EL (cell line): ENCODE measurements around the gene TMEM248.
A peak's percentile ranks its signal among the peaks of the same experiment; 100 is the strongest.
"Not testable (repeated sequence)": the region's sequence is repeated elsewhere in the genome, so short reads cannot be mapped to it uniquely, and the experiment has no call there.

Experiments used
- DNase-seq: peaks from one replicate; pipeline ENCODE4 v3.0.0-alpha.2; 2016

TMEM248 gene

DNA sequence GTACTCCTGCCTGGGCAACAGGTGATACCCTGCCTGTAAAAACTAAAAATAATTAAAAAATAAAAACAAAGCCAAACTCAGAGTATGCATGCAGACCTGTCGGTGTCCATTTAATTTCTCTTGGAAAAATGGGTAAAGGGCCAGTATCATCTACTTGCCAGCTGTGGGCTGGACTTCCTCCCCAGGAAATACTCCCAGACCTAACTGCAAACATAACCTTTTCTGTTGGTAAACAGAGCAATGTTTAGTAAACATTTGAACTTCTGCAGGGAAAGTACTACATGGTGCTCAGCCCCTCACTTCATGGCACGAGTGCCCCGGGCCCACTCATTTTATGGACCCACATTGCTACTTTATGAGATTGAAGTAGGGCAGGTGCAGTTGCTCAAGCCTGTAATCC, 10.2 kb upstream of the TMEM248 start:
- DNase-seq = no peak

DNA sequence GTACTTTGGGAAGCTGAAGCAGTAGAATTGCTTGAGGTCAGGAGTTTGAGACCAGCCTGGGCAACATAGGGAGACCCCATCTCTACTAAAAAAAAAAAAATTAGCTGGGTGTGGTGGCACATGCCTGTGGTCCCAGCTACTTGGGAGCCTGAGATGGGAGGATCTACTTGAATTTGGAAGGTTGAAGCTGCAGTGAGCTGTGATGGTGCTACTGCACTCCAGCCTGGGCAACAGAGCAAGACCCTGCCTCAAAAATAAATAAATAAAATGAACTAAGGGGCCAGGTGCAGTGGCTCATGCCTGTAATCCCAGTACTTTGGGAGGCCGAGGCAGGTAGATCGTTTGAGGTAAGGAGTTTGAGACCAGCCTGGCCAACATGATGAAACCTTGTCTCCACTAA, 9.8 kb upstream of the TMEM248 start:
- not testable (repeated sequence) for DNase-seq

DNA sequence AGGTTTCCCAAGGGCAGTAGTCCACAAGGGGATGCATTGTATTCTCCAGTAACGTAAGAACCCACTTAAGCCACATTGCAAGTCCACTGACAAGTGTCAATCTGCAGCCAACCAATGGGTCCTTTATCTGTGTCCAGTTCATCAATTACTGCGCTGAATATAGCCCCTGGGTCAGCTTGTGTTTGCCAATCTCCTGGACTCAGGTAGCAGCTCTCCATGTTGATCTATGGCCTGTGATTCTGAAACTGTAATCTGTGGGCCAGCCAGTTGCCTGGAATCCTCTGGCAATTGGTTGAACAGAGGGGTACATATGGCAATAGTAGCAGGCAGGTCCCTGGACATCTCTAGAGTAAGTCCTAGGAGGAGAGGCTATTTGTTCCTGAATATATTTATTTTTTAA, 8.8 kb upstream of the TMEM248 start:
- DNase-seq = no peak

DNA sequence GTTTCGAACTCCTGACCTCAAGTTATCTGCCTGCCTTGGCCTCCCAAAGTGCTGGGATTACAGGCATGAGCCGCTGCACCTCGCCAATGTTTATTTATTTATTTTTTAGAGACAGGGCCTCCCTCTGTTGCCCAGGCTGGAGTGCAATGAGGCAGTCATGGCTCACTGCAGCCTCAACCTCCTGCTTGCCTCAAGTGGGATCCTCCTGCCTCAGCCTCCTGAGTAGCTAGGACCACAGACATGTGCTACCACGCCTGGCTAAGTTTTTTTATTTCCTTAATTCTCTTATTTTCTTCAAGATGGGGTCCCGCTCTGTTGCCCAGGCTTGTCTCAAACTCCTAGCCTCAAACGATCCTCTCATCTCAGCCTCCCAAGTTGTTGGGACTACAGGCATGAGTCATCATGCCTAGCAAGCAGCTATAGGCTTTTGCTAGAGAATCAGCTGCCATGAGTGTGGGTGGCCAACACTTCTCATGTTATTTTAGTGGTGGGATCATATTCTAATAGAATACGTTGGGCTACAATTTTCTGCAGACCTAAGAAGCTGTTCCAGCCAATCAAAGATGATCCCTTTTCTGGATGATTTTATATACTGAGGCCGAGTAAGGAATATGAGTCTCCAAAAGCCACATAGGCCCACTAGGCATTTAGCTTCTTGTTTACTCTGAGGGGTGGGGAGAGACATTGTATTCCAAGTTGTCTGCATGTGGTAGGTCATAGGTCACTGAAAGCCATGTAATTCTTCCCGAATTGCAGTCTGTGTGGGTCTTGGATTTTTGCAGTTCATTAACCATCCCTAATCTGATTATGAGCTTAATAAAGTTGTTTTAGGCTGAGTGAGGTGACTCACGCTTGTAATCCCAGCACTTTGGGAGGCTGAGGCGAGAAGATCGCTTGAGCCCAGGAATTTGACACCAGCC, 7.6 kb upstream of the TMEM248 start:
- peak; percentile 6 for DNase-seq

DNA sequence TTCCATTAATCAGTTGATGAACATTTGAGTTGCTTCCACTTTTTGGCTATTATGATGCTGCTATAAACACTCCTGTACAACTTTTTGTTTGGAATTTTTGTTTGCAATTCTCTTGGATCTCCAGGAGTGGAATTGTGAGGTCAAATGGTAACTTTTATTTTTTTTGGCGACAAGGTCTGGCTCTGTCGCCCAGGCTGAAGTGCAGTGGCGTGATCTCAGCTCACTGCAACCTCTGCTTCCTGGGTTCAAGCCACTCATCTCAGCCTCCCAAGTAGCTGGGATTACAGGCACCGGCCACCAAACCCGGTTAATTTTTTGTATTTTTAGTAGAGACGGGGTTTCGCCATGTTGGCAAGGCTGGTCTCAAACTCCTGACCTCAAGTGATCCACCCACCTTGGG, 3.1 kb upstream of the TMEM248 start:
- not testable (repeated sequence) for DNase-seq

DNA sequence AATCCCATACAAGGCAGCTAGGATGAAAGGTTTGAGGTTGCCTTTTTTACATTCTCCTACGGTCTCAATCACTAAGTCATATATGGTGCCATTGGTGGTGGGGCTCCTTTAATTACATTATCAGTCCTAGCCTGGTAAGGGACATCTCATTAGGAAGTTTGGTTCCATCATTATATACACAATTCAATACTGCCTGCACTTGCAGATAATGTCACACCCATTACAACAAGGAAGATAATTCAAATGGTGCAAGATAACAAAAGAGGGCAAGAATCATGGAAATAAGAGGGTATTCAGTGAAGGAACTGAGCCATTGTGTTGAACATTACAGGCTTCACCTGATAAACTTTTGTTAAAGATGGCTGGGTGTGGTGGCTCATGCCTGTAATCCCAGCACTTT, 1.7 kb upstream of the TMEM248 start:
- DNase-seq = no peak

DNA sequence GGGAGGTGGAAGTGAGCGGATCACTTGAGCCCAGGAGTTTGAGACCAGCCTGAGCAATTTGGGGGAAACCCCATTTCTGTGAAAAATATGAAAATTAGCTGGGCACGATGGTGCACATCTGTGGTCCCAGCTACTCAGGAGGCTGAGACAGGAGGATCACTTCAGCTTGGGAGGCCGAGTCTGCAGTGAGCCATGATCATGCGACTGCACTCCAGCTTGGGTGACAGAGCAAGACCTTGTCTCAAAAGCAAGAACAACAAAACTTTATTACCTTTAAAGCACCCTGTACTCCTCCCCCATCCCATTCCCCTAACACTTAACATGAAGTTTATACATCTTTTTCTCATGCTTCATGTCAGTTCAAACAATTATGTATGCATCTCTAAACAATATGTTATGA, 1.3 kb upstream of the TMEM248 start:
- no peak for DNase-seq

DNA sequence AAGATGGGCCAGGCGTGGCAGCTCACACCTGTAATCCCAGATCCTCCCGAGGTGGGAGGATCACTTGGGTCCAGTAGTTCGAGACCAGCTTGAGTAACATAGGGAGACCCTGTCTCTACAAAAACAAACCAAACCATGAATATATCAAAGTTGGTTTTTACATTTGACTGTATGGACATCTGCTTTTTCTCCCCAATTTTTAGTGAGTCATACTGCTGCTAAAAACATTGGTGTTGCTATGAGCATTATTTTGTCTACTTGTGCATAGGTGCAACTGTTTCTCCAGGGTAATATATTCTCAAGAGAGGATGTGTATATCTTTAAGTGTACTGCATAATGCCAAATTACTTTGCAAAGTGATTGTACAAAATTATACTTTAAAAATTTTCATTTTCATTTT, 769 bp upstream of the TMEM248 start:
- no peak for DNase-seq

DNA sequence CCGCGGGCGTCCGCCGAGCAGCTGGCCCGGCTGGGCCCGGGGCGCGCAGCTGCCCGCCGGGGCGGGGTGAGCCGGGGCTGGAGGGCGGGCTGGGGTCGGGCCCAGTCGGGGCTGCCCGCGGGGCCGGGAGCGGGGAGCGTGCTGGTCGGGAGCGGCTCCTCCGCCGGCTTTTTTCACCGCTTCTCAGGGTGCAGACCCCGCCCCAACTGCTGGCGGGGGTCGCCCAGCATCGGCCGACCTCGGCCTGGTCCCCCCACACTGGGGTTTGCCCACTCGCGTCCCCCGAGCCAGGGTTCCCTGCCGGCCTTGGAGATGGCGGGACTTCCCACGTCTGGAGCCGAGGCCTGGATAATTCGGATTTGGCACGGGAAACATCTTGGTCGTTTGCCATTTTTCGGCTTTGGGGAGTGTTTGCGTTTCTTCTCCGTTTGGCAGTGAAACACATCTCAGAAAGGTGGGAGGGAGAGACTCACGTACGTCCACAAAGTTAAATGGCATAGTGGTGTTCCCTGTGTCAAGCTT, 432 bp downstream of the TMEM248 start:
- peak; percentile 43 for DNase-seq

DNA sequence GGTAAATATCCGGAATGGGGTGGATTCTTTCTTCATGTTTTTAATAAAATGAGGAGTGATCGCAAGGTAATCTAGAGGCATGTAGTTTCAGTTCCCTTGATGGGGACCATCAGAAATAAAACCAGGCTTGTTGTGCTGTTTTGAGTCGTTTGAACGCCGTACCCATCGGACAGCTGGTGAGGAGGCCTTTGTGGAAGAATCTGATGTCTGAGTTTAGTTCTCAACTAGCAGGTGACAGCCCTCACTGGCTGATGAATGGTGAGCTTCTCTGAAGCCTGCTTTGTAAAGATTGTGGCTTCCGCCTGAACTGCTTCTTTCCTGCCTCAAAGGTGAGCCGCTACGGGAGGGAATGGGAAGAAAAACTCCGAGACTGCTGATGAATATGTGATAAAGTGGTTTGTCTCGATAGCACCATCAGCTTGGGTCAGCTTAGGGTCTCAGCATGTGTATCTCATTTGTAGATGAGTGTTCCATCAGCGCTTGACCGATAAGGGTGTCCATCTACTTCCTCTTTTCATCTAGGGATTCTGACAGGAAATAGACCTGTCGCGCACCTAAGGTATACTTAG, 977 bp downstream of the TMEM248 start:
- peak; percentile 7 for DNase-seq

DNA sequence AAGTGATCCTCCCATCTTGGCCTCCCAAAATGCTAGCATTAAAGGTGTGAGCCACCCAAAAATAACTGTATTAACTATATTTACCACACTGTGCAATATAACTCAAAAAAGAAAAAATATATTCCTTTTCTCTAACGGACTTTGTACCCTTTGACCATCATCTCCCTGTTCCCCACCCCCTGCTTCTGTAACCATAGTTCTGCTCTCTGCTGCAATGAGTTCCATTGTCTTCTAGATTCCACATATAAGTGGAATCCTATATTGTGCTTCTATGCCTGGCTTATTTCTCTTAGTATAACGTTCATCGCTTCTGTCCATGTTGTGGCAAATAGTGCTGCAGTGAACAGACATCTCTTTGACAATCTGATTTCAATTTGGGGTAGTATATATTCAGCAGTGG, 4.2 kb downstream of the TMEM248 start:
- no peak for DNase-seq

DNA sequence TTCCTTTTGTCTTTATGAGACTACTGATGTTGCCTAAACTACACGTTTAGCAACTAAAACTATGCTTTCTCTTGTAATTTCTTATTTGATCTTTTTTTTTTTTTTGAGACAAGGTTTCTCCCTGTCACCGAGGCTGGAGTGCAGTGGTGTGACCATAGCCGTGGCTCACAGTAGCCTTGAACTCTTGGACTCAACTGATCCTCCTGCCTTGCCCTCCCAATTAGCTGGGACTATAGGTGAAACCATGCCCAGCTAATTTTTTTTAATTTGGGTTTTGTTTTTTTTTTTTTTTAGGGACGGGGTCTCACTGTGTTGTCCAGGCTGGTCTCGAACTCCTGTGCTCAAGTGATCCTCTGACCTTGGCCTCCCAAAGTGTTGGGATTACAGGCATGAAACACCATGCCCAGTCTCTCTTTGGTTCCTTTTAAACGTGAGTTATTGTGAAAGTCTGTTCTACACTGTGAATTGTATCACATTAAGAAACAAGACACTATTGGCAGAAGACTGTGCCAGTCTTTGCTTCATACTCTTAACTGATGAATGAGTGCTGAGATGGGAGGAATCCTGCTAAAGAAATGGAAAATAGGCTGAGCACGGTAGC, 6.4 kb downstream of the TMEM248 start:
- DNase-seq = no peak

DNA sequence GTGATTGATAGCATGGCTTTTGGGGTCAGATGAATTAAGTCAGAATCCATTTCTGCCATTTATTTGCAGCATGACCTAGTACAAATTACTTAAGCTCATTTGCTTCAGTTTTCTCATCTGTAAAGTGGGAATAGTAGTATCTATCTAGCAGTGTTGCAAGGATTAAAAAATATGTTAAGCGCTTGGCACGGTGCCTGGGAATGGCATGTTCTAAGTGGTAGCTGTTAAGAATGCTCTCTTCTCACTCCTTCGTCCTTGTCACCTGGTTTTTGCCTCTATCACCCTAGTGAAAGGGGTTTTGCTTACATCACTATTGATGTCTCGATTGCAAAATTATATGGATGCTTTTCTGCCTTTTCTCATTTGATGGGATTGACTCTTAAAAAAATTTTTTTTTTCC, 7.4 kb downstream of the TMEM248 start:
- no peak for DNase-seq

DNA sequence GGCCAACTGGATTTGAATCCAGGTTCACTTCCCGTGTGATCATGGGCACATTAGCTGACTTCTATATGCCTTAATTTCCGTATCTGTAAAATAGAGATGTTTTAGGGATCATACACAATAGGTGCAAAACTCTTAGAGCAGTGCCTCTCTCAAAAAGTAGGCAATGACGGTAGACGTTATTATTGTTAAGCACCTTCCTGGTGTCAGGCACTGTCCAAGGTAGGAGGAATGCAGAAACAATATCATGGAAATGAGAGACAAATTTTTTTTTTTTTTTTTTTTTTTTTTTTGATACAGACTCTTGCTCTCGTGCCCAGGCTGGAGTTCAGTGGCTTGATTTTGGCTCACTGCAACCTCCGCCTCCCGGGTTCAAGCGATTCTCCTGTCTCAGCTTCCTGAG, 8.1 kb downstream of the TMEM248 start:
- no peak for DNase-seq

DNA sequence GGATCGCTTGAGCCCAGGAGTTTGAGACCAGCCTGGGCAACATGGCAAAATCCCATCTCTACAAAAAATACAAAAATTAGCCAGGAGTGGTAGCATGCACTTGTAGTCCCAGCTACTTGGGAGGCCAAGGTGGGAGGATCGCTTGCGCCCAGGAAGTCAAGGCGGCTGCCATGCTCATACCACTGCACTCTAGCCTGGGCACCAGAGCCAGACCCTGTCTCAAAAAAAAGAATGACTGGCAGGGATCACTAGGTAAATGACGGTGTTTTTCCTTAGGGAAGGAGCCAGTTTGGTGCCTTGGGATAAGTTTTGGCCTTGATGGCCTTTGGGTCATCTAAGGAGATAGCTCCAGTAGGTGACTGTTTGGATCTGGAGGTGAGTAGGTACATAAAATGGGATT, 8.9 kb downstream of the TMEM248 start:
- no peak for DNase-seq

DNA sequence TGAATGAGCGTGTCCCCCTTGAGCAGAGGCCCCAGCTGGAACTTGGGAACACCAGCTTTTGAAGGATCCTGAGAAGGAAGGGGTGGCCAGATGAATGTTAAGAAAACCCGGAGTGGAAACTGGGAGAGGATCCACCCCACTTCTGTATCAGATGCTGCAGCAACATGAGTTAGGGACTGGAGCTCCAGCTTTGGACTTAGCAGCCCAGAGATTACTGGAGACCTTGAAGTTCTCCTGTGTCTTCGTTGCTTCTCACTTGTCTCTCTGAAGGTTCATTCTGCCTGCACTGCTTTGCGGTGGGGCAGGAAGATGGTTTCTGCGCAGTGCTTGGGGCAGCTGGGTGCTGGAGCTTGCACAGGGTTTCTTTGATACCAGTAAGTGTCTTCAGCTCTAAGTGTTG, 9.3 kb downstream of the TMEM248 start:
- peak; percentile 40 for DNase-seq

DNA sequence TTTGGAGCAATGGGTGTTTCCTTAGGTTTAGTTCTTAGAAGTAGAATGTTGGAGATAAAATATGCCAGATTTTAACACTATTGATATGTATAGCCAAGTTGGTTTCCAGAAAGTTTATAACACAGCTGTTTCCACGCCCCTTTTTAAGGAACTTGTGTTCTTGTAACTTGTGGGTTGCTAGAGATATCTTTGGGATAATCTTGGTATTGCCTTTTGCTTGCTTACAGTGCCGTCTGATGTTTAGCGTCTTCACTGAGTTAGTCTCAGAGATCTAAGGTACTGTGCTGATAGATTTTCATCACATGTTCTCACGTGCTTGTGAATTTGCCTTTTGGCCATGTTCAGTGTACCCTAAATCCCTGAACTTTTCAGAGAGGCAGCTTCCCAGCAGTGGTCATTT, 12.4 kb downstream of the TMEM248 start:
- no peak for DNase-seq

DNA sequence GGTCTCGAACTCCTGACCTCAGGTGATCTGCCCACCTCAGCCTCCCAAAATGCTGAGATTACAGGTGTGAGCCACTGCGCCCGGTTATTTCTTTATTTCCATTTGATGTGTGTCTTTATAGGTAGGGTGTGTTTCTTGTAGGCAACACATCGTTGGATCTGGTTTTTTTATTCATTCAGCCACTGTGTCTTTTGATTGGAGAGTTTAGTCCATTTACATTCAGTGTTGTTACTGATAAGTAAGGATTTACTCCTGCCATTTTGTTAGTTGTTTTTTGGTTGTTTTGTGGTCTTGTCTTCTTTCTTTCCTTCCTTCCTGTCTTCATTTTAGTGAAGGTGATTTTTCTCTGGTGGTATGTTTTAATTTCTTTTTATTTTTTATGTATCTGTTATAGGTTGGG, 16.9 kb downstream of the TMEM248 start:
- no peak for DNase-seq

DNA sequence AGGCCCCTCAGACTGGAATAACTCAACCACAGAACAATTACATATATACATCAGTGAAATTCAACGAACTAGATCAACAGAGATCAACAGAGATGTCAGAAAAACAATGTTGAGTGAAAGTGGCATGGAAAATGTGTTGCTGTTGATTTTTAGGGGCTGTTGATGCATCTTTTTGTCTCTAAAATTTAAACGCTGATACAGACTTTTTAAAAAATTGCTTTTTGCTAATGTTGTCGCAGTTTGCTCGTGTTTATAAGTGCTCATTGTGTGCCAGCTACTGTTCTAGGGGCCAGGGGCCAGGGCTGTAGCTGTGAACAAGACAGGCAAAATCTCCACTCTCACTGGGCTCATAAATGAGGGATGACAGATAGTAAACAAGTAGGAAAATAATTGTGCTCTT, 18.3 kb downstream of the TMEM248 start:
- DNase-seq = no peak

DNA sequence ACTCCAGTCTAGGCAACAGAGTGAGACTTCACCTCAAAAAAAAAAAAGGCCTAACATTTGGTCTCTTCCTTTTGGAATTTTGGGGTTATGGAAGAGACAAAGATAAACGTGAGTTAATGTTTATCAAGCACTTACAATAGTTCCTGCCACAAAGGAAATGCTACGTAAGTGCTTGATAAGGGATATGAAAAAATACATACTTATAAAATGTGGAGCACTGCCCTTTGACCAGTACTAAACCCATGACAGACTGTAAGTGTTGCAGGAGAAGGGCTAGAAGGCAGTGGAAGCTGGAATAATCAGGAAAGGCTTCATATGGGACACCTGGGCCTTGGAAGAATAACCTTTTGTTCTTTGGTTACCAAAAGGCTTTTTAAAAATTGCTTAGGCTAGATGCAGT, 25.5 kb downstream of the TMEM248 start:
- DNase-seq = no peak

DNA sequence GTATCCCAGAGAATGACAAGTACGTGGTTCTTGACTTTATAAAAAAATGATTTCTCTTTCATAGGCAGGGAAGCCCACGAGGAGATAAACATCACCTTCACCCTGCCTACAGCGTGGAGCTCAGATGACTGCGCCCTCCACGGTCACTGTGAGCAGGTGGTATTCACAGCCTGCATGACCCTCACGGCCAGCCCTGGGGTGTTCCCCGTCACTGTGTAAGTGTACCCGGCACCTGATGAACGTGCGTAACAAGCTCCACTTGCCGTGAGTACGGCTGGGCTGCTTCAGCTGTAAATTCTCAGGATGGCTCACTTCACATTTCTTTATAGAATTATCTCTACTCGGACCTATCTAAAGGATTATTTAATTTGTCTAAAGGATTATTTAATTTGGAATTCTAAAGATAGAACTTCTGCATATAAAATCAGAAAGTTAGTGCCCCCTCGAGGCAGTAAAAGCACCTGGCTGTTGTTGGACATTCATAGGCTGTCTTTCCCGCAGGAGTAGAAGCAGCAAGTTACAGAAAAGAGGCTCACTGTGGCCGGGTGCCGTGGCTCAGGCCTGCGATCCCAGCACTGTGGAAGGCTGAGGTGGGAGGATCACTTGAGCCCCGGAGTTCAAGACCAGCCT, 27.6 kb downstream of the TMEM248 start:
- DNase-seq = no peak

DNA sequence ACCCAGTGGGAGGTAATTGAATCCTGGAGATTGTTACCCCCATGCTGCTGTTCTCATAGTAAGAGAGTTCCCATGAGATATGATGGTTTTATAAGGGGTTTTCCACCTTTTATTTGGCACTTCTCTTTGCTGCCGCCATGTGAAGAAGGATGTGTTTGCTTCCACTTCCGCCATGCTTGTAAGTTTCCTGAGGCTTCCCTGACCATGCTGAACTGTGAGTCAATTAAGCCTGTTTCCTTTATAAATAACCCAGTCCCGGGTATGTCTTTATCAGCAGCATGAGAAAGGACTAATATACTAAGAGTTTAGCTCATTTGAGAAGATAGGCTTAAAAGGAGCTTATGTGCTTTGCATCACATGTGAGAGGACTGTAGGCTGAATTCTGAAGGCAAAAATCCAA, 29.3 kb downstream of the TMEM248 start:
- DNase-seq = no peak

DNA sequence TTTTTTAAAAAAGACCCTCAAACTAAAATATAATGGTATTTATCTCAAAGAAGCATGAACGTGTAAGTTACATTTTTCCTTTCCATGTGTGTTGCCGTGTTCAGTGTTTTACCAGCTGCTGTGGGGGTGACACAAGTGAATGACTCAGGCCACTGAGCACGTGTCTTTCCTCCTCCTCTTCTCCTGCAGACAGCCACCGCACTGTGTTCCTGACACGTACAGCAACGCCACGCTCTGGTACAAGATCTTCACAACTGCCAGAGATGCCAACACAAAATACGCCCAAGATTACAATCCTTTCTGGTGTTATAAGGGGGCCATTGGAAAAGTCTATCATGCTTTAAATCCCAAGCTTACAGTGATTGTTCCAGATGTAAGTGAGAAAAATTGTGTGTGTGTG, 29.7 kb downstream of the TMEM248 start:
- peak; percentile 59 for DNase-seq
